Measurements from ENCODE around the gene SPHKAP.

- TF ChIP-seq POLR2A (IDR thresholded peaks at IDR 0.05) (no peak), EP300 (IDR thresholded peaks at IDR 0.05) (no peak), POLR2AphosphoS5 (IDR thresholded peaks at IDR 0.05) (no peak)
- TF ChIP-seq, protein P1, sequence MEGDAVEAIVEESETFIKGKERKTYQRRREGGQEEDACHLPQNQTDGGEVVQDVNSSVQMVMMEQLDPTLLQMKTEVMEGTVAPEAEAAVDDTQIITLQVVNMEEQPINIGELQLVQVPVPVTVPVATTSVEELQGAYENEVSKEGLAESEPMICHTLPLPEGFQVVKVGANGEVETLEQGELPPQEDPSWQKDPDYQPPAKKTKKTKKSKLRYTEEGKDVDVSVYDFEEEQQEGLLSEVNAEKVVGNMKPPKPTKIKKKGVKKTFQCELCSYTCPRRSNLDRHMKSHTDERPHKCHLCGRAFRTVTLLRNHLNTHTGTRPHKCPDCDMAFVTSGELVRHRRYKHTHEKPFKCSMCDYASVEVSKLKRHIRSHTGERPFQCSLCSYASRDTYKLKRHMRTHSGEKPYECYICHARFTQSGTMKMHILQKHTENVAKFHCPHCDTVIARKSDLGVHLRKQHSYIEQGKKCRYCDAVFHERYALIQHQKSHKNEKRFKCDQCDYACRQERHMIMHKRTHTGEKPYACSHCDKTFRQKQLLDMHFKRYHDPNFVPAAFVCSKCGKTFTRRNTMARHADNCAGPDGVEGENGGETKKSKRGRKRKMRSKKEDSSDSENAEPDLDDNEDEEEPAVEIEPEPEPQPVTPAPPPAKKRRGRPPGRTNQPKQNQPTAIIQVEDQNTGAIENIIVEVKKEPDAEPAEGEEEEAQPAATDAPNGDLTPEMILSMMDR (IDR thresholded peaks at IDR 0.05), result no peak
Measured at GRCh38 chr2:227973241-227973640, 208.2 kb downstream of the SPHKAP start.

Data from suprapubic skin (tissue), 4 donors.